Left ventricle myocardium inferior (tissue), 1 donor: ENCODE results near the gene APPL2. TPM values are rescaled to one million over a fixed set of nuclear protein-coding genes. Genes with fewer than 3 reads are reported as not detected.
A peak's percentile ranks its signal among the peaks of the same experiment; 100 is the strongest.

ENCODE experiments used
- DNase-seq: peaks from one replicate; pipeline ENCODE4 v3.0.0-alpha.2; 2020
- H3K27ac ChIP-seq: fragments of 200-600 bp; replicated peaks from 2 replicates; pipeline ENCODE4 v1.8.0; 2021
- H3K27me3 ChIP-seq: fragments of 200-600 bp; 2 replicates; pipeline ENCODE4 v1.8.0; 2021; ENCODE audit warnings: low read depth
- H3K36me3 ChIP-seq: fragments of 200-600 bp; 2 replicates; pipeline ENCODE4 v1.8.0; 2021
- H3K4me1 ChIP-seq: fragments of 200-600 bp; 2 replicates; pipeline ENCODE4 v1.8.0; 2021
- H3K4me3 ChIP-seq: fragments of 200-600 bp; 2 replicates; pipeline ENCODE4 v1.8.0; 2021; ENCODE audit warnings: mild to moderate bottlenecking, moderate library complexity
- H3K9me3 ChIP-seq: fragments of 200-600 bp; replicated peaks from 2 replicates; pipeline ENCODE4 v1.8.0; 2021
- CTCF ChIP-seq: fragments of 200-600 bp; IDR thresholded peaks from 2 replicates; pipeline ENCODE4 v1.8.0; 2021; ENCODE audit warnings: antibody characterized with exemption, mild to moderate bottlenecking, borderline replicate concordance
- intact Hi-C: fragments of 100-400 bp; cut with micrococcal nuclease; formaldehyde crosslinking; loops from one replicate; pipeline ENCODE4 v1.11.0; 2022
- total RNA-seq: library from RNA; stranded (reverse); fragmentation: NEBNext Ultra II Directional; extraction: Animal tissue kit (Norgen Biotek cat#: 25700); gene quantifications from one replicate; pipeline ENCODE4 v1.2.1, GENCODE V29; 2021
- donor health status: DM: no; HTN: yes; CAD: no; lungs with severe emphysema.

APPL2 gene
- total RNA-seq, 1 donor from 2014 or later = 19.8 TPM

- Histone ChIP-seq H3K4me1 (no peaks in the 10 kb centered on the region), H3K4me3 (no peak overlapping the region), H3K36me3 (no peaks in the 10 kb centered on the region), H3K27ac (no peak overlapping the region), H3K9me3 (no peaks in the 10 kb centered on the region), H3K27me3 (no peaks in the 10 kb centered on the region)
- intact Hi-C loops = no loop called here
- DNase-seq = no peak
- TF ChIP-seq CTCF = no peak
Measured at GRCh38 chr12:105245291-105245690, 9.3 kb upstream of the APPL2 start.

DNA sequence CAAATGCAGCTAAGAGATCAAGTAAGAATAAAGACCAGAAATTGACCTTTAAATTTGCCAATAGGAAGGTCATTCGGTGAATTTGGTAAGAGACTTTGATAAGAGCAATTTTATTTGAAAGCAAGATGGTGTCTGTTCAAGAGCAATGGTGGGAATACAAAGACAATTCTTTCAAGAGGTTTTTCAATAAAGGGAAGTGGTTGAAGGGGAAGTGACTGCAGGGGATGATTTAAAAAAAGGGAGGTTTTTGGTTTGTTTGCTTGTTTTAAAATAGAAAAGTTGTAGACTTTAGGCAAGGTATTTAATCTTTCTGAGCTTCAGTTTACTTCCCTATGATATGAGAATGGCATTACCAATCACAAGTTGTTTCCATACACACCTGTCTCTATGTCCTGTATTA lies 4.3 kb upstream of the APPL2 start:
- no peak for TF ChIP-seq CTCF
- Histone ChIP-seq H3K4me1 (peaks cover 6% of the 10 kb centered on the region), H3K27me3 (no peaks in the 10 kb centered on the region), H3K36me3 (no peaks in the 10 kb centered on the region), H3K4me3 (no peak overlapping the region), H3K27ac (no peak overlapping the region), H3K9me3 (no peaks in the 10 kb centered on the region)
- no peak for DNase-seq
- intact Hi-C loops = no loop called here

GRCh38 chr12:105239304-105239703 lies 3.3 kb upstream of the APPL2 start:
- no peaks in the 10 kb centered on the region for H3K27me3 ChIP-seq
- H3K27ac ChIP-seq = no peak overlapping the region
- H3K4me3 ChIP-seq = no peak overlapping the region
- no peak for DNase-seq
- H3K36me3 ChIP-seq = no peaks in the 10 kb centered on the region
- no peaks in the 10 kb centered on the region for H3K9me3 ChIP-seq
- H3K4me1 ChIP-seq = peaks cover 15% of the 10 kb centered on the region
- TF ChIP-seq CTCF = no peak
- intact Hi-C loops = no loop called here

- H3K4me3 ChIP-seq = no peak overlapping the region
- DNase-seq = no peak
- H3K27me3 ChIP-seq = no peaks in the 10 kb centered on the region
- no peaks in the 10 kb centered on the region for H3K36me3 ChIP-seq
- no peaks in the 10 kb centered on the region for H3K9me3 ChIP-seq
- intact Hi-C loops = no loop called here
- peaks cover 32% of the 10 kb centered on the region for H3K4me1 ChIP-seq
- no peak overlapping the region for H3K27ac ChIP-seq
- no peak for TF ChIP-seq CTCF
Measured at GRCh38 chr12:105237666-105238065, 1.7 kb upstream of the APPL2 start.

DNA sequence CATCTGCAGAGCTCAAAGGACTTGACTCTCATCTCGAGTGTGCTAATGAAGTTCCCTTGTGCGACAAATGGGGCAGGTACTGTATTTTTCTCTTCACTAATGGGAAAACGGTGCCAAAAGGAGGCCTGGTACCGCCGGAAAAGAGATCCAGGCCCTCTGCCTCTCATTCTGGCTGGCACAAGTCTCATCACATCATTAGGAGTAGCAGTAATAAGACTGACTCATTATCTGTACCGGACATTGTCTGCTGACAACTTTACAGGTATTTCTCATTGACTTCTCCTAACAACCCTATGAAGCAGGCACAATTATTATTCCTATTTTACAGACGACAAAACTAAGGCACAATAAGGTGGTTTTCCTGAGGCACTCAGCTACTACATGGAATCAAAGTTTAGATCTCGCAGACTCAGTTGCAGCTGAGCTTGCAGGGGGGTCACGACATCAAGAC lies 668 bp downstream of the APPL2 start:
- no peaks in the 10 kb centered on the region for H3K27me3 ChIP-seq
- TF ChIP-seq CTCF = no peak
- DNase-seq = no peak
- H3K36me3 ChIP-seq = no peaks in the 10 kb centered on the region
- H3K27ac ChIP-seq = peak overlapping the region; percentile 98
- H3K4me1 ChIP-seq = peaks cover 55% of the 10 kb centered on the region
- H3K4me3 ChIP-seq = peak overlapping the region; percentile 91
- intact Hi-C loops = no loop called here
- no peaks in the 10 kb centered on the region for H3K9me3 ChIP-seq

DNA sequence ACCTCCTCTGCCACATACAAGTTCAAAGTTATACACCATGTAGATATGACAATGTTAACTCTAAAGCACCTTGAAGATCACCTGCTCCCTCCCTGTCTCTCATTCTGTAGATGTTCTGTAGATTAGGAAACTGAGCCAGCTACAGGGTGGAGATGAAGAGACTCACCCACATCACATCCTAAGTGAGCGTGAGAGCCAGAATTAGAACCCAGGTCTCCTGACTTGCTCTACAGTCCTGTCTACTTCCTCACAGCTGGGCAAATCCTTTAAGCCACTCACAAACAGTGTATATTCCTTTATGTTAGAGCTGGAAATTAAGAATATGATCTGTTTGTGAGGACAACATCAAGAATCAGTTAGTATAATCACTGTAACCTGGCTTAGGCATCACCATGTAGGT lies 1.8 kb downstream of the APPL2 start:
- H3K27me3 ChIP-seq = no peaks in the 10 kb centered on the region
- H3K4me1 ChIP-seq = peaks cover 59% of the 10 kb centered on the region
- H3K36me3 ChIP-seq = peaks cover 3% of the 10 kb centered on the region
- intact Hi-C loops = no loop called here
- peak overlapping the region; percentile 98 for H3K27ac ChIP-seq
- TF ChIP-seq CTCF = no peak
- no peaks in the 10 kb centered on the region for H3K9me3 ChIP-seq
- peak overlapping the region; percentile 91 for H3K4me3 ChIP-seq
- DNase-seq = no peak
